KOPT-K1 (cell line): ENCODE results near the gene PROM2.

Experiments used
- H3K27ac ChIP-seq: fragments of 200-600 bp; sonication (generic); 2 replicates; pipeline ENCODE4 v1.5.1; 2016; ENCODE audit warnings: antibody characterized with exemption, mild to moderate bottlenecking, low read depth, low read length; ENCODE audit not compliant: poor library complexity, severe bottlenecking
- H3K36me3 ChIP-seq: fragments of 200-600 bp; sonication (generic); 2 replicates; pipeline ENCODE4 v1.5.1; 2017; ENCODE audit warnings: antibody characterized with exemption, mild to moderate bottlenecking, low read length, moderate library complexity; ENCODE audit not compliant: insufficient read depth
- H3K9me3 ChIP-seq: fragments of 200-600 bp; sonication (generic); 2 replicates; pipeline ENCODE4 v1.5.1; 2017; ENCODE audit warnings: antibody characterized with exemption, low read length, mild to moderate bottlenecking; ENCODE audit not compliant: insufficient read depth, poor library complexity, severe bottlenecking

Gene PROM2

DNA sequence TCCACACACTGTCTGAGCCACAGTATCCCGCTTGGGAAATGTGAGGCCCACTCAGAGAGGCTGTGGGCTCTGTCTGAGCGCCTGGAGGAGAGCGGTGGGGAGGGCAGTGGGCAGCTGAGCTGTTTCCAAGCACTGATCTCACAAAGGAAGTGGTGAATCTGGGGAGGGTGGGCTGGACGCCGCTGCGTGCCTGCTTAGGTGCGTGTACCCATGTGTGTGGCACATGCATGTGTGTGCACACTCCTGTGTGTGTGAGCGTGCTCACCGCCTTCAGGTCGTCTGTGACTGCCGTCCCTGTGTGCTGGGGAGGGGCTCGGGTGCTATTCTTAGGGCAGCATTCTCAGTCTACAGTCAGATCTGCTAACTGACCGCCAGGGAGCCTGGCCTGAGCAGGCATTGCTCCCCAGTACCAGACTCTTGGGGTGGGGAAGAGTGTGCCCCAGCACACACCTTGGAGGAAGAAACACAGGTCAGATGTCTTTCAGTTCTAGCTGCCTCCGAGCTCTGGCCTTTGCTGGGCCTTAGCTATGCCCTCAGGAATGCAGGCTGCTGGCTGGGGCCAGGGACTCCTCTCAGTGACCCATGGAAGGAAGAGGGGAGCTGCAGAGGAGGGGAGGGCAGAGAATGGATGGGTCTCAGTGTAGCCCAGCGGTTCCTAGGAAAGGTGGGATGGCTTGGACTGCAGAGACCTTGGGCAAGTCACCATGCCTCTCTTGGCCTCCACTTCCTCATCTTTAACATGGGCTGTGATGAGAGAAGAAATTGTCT is 54.3 kb downstream of the PROM2 start:
- no peak overlapping the region for H3K27ac ChIP-seq
- H3K36me3 ChIP-seq: no peaks in the 10 kb centered on the region
- H3K9me3 ChIP-seq: no peaks in the 10 kb centered on the region

DNA sequence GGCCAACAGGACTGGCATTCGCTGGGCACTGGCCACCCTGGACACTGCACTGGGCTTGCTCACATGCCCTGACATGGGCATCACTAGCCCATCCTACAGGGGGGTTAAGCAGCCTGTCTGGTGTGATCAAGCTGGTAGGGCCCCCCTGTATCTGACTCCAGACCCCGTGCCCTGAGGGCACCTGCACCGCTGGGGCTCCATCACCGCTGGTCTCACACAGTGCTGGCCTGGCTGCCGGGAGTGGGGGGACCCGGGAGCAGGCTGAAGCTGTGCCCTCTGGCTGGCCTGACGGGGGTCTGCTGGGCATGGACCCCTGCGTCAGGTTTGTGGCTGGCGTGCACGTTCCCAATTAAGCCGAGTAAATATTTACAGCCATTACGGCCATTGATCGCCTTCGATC is 55.2 kb downstream of the PROM2 start:
- H3K27ac ChIP-seq: no peak overlapping the region
- H3K9me3 ChIP-seq: no peaks in the 10 kb centered on the region
- H3K36me3 ChIP-seq: no peaks in the 10 kb centered on the region

DNA sequence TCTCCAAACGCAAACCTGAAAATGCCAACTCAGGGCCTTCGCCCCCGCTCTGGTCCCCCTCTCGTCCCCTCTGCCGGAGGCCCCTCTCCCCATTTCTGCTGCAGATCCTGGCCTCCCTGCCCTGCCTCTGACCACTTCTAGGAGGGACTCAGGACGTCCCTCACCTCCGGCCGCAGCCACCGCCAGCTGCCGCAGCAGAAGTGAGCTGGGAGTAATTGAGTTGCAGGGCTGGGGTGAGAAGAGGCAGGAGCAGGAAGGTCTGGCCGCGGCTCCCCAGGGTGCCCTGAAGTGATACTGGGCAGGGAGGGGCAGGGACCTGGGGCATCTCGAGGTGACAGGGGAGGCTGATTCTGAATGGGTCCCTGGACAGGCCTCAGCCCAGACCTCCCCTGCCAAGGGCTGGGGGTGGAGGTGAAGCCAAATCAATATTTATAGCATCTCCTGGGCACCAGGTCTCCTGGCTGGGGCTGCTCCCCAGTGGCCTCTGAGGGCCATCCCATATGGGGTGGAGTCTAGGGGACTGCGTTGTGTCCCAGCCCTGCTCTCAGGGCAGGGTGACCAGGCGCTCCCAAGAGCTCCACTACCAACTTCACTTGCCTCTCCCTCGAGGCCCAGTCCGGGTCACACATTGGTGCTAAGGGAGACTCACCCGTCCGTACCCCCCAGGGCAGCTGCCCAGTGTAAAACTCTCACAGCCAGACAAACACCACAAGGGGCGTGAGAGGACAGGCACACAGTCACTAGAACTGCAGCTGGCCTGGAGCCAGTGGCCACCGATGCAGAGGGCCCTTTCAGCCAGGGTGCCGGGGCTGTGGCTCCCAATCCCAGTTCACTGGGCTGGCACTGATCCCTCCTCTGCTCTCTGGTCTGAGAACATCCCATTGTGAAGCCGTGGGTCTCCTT is 55.9 kb downstream of the PROM2 start:
- Histone ChIP-seq H3K27ac (no peak overlapping the region), H3K36me3 (no peaks in the 10 kb centered on the region), H3K9me3 (no peaks in the 10 kb centered on the region)

DNA sequence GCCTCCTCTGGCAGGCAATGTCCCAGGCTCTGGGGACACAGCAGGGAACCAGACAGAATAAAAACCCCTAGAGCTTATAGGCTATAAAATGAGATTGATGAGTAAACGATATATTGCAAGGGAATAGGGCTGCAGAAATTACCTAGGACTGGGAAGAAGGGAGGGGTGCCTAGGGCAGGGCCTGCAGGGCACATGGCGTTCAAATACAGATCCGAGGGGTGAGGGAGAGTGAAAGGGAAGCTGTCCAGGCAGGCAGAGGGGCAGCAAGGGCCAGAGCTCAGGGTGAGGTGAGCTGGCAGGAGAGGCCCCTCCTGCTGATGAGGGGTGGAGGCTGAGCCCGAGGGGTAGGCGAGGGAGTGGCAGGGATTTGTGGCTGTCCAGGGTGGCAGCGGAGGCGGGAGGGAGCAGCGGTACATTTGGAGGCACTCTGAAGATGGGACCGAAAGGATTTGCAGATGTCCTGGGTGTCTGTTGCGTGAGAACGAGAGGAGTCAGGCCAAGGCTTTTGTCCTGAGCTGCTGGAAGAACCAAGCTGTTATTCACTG is 56.6 kb downstream of the PROM2 start:
- no peaks in the 10 kb centered on the region for H3K9me3 ChIP-seq
- no peak overlapping the region for H3K27ac ChIP-seq
- H3K36me3 ChIP-seq: no peaks in the 10 kb centered on the region

DNA sequence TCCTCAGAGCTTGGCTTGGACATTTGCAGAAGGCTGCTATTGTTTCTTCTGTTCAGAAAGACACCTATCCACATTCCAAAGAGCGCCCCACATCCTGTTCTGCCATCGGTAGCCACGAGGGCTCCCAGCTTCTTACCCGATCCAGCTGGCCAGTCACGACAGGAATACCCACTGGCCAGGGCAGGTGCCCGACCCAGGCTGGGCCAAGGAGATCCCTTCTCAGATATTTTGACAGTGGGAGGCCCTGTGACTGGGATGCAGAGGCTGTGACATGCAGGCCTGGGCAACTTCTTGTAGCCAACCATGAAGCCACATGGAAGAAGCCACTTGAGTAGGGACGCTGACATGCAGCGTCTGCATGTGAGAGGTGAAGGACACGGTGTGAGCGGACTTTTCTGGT is 57.4 kb downstream of the PROM2 start:
- Histone ChIP-seq H3K36me3 (no peaks in the 10 kb centered on the region), H3K9me3 (no peaks in the 10 kb centered on the region), H3K27ac (no peak overlapping the region)

DNA sequence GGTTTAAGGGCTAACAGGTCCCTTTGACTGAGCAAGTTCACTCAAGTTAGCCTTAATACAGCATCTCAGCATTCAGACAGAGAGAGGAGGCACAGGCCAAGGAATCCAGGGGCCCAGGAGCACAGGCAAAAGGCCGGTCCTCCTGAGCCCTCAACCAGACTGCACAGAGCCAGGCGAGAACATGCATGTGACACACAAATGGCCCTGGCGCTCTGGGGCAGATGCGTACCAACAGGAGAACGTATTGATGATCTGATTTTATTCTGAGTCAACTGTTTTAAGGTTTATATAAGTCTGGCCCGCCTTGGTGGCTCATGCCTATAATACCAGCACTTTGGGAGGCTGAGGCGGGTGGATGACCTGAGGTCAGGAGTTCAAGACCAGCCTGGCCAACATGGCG is 57.8 kb downstream of the PROM2 start:
- Histone ChIP-seq H3K36me3 (no peaks in the 10 kb centered on the region), H3K27ac (no peak overlapping the region), H3K9me3 (no peaks in the 10 kb centered on the region)

DNA sequence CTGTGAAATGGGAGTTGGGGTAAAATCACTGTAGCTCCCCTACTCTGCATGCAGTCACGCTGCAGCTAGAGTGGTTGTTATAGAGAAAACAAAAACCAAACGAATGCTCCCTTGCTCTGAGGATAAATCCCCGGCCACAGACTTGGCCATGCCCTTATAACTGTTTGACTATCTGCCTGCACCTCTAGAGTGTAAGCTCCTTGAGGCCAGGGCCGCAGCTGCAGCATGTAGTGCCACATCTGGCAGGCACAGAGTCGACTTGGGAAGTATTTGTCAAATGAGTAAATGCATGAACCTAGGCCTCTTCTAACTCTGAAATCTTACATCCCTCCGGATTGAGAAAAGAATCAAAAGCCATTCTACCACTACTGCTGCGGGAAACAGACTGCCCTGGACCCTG is 58.8 kb downstream of the PROM2 start:
- Histone ChIP-seq H3K36me3 (no peaks in the 10 kb centered on the region), H3K9me3 (no peaks in the 10 kb centered on the region), H3K27ac (no peak overlapping the region)

DNA sequence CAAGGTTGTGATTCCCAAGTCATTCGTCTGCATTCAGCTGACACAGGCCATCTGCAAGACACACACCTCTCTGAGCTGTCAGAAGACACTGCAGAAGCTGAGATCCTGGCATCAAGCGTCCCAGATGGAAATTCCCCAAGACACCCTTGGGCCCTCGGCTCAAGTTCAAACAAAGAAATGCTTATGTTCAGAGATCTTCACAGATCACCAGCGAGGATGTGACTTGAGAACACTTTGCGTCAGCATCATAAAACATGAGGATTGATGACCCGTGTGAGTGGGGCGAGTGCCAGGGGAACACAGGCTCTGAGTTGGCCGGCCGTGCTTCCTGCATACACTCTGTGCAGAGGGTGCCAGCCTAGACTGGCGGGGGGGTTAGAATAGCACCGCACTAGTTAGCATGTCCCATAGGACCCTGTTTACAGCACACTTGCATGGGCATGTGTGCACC is 59.7 kb downstream of the PROM2 start:
- Histone ChIP-seq H3K9me3 (no peaks in the 10 kb centered on the region), H3K27ac (no peak overlapping the region), H3K36me3 (no peaks in the 10 kb centered on the region)

DNA sequence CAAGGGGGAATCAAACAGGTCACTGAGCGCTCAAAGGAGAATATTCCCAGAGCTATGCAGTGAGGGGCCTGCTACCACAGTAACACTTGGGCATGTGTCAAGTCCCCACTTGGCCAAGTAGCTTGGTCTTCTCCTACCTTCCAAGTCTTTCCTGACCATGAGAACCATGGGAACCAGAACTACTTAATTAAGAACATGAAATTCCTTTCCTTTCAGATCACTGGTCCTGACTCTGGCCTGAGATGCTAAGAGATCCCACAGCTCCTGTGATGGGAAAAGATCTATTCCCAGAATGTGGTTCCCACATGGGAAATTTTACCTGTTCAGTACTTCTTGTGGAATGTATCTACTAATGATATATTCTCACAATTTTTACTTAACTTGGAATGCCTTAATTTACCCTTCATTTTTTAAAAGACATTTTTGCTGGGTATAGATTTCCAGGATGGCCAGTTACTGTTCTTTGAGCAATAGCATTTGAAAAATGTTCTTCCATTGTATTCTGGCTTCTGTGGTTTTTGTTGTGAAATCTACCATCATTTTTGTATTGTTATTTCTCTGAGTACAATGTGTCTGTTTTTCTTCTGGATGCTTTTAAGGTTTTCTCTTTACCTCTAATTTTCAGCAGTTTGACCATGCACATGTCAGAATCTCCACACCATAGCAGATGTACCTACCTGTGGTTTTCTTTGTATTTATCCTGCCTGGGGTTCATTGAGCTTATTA is 60.8 kb downstream of the PROM2 start:
- H3K36me3 ChIP-seq: no peaks in the 10 kb centered on the region
- H3K9me3 ChIP-seq: no peaks in the 10 kb centered on the region
- no peak overlapping the region for H3K27ac ChIP-seq

DNA sequence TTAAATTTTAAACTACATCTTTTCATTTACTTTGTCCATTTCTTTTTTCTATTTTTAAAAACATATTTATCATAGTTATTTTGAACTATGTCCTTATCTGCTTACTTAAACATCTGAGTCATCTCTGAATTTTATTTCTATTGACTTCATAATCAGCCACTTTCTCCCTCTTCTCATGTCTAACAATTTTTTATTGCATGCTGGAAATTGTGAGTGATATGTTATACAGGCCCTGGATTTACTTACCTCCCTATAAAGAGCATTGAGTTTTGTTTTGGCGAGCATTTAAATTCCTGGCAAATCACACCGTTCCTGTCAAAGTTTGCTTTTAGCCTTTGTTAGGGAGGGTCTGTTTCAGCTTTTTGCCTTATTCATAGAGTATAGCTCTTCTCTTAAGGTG is 62.2 kb downstream of the PROM2 start:
- no peaks in the 10 kb centered on the region for H3K9me3 ChIP-seq
- no peaks in the 10 kb centered on the region for H3K36me3 ChIP-seq
- H3K27ac ChIP-seq: no peak overlapping the region

DNA sequence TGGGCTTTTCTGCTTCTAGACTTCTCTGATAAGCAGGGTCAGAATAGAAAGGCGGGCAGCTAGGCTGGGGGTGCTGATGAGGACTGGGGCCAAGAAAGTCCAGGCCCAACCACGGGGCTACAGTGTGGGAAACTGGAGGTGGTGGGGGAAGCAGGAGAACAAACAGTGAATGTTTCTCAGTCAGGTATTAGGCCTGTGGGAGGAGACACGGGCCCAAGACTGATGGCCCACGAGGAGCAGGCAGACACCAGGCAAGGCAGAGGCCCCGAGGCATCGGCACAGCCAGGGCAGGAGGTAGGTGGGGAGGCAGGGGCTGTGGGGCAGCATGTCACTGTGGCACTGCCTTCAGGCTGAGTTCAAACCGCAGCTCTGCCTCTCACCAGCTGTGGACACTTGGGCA is 63.6 kb downstream of the PROM2 start:
- Histone ChIP-seq H3K27ac (no peak overlapping the region), H3K36me3 (no peaks in the 10 kb centered on the region), H3K9me3 (no peaks in the 10 kb centered on the region)
